ENCODE data around the gene OLFML2A.

The OLFML2A gene

DNA sequence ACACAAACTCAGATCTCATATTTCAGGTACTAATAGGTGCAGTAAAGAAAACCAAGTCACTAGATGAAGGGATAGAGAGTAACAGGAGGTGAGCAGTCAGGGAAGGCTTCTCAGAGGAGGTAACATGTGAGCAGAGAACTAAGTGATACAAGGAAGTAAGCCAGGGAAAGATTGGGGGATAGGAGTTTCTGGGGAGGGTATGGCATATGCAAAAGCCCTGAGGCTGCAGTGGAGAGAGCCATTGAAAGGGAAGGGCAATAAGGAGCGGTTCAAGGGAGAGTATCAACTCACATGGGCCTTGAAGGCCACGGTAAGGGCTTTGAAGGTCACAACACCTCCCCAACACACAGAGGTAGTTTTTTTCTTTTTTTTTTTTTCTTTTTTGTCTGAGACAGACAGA is 6.9 kb downstream of the OLFML2A start:
- no peak for DNase-seq (ENCODE audit: low spot score)
- POLR2A ChIA-PET (ENCODE audit: low non-redundant PET), result no interaction called here
- no peak for TF ChIP-seq CTCF (conservative IDR thresholded peaks at IDR 0.05; ENCODE audit: low read depth)
- H3K27ac ChIP-seq, result peak overlapping the region; percentile 73
- CTCF ChIA-PET, result no interaction called here

DNA sequence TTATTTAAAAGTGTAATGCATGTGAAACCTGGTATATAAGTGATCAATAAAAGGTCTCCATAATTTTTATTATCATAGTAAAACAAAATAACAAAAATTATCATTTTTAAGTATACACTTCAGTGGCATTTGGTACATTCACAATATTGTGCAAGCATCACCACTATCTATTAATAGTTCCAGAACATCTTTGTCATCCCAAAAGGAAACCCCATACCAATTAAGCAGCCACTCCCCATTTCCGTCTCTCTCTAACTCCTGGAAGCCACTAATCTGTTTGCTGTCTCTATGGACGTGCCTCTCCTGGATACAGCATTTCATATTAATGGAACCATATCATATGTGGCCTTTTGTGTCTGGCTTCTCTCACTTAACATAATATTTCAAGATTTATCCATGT is 7.6 kb downstream of the OLFML2A start:
- CTCF ChIA-PET, result no interaction called here
- DNase-seq (ENCODE audit: low spot score), result no peak
- no peak for TF ChIP-seq CTCF (conservative IDR thresholded peaks at IDR 0.05; ENCODE audit: low read depth)
- H3K27ac ChIP-seq, result peak overlapping the region; percentile 73
- POLR2A ChIA-PET (ENCODE audit: low non-redundant PET), result no interaction called here

- POLR2A ChIA-PET (ENCODE audit: low non-redundant PET), result no interaction called here
- TF ChIP-seq CTCF (conservative IDR thresholded peaks at IDR 0.05; ENCODE audit: low read depth), result no peak
- H3K27ac ChIP-seq, result no peak overlapping the region; the same call in 1 of the 2 replicates
- no peak for DNase-seq (ENCODE audit: low spot score)
- CTCF ChIA-PET, result interaction anchor here (0.6 to 1.9 kb wide), 3 partner anchors 16 to 405 kb away, joined by 3 to 5 read pairs (median 3); partner anchors contain the start of genes NR6A1 and WDR38
Observed at GRCh38 chr9:124786881-124787573, 10.1 kb downstream of the OLFML2A start.

DNA sequence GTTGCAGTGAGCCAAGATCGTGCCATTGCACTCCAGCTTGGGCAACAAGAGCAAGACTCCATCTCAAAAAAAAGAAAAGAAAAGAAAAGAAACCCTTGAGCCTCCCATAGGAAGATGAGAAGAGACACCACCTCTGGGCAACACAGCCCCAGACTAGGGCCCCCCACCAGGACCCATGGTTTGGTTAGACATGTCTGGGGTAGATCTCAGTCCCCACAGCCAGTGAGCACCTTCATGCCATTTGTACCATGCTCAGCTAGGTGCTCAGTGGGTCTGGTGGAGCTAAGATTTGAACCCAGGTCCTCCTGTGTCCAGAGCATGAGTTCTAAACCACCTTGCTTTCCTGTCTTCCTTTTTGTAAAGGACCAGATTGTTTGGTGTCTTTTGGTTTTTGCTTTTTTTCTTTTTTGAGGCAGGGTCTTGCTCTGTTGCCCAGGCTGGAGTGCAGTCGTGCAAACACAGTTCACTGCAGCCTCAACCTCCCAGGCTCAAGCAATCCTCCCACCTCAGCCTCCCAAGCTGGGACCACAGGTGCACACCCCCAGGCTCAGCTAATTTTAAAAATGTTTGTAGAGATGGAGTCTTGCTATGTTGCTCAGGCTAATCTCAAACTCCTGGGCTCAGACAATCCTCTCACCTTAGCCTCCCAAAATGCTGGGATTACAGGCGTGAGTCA is 11.7 kb downstream of the OLFML2A start:
- TF ChIP-seq CTCF (conservative IDR thresholded peaks at IDR 0.05; ENCODE audit: low read depth), result no peak
- CTCF ChIA-PET, result interaction anchor here (0.6 to 1.8 kb wide), 6 partner anchors 11 to 225 kb away, joined by 3 to 12 read pairs (median 4); partner anchors contain the start of gene WDR38
- H3K27ac ChIP-seq, result peak overlapping the region; percentile 28; the same call in 1 of the 2 replicates
- no peak for DNase-seq (ENCODE audit: low spot score)
- POLR2A ChIA-PET (ENCODE audit: low non-redundant PET), result interaction anchor here (0.6 to 0.7 kb wide), 2 partner anchors 9 to 30 kb away, joined by 3 read pairs; no protein-coding TSS in a partner anchor

DNA sequence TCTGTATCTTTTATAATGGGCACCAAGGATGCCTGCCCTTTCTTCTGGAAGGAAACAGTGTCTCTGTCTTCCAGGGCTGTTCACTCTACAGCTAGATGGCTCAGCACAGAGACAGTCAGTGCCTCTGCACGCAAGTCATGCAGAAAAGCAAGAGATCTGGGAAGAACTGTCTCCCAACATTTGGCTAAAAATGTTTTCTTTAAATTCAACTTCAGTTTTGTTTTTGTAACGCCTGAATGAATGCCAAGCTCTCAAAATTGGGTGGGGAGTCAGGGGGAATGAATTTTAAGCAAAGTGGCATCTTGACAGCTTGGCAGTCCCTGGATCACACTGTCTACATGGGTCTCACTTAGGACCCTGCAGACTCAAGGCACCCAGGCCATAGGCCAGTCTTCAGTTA is 12.6 kb downstream of the OLFML2A start:
- CTCF ChIA-PET, result interaction anchor here (0.6 to 1.8 kb wide), 4 partner anchors 10 to 63 kb away, joined by 4 to 12 read pairs (median 8); partner anchors contain the start of gene WDR38
- DNase-seq (ENCODE audit: low spot score), result no peak
- no peak for TF ChIP-seq CTCF (conservative IDR thresholded peaks at IDR 0.05; ENCODE audit: low read depth)
- POLR2A ChIA-PET (ENCODE audit: low non-redundant PET), result interaction anchor here (0.7 to 0.9 kb wide), 2 partner anchors 10 to 29 kb away, joined by 3 read pairs; no protein-coding TSS in a partner anchor
- no peak overlapping the region for H3K27ac ChIP-seq

GRCh38 chr9:124790301-124790700 is 13.4 kb downstream of the OLFML2A start:
- ChIA-PET CTCF (interaction anchor here (1.2 to 1.8 kb wide), 3 partner anchors 19 to 62 kb away, joined by 5 to 12 read pairs (median 11); partner anchors contain the start of gene WDR38), POLR2A (ENCODE audit: low non-redundant PET) (interaction anchor here (0.9 kb wide), 1 partner anchor 11 kb away, joined by 3 read pairs; no protein-coding TSS in a partner anchor)
- no peak for TF ChIP-seq CTCF (conservative IDR thresholded peaks at IDR 0.05; ENCODE audit: low read depth)
- no peak for DNase-seq (ENCODE audit: low spot score)
- H3K27ac ChIP-seq, result peak overlapping the region; percentile 92

All from RWPE1 (cell line).